Immature natural killer cell (primary cell): Measurements from ENCODE around the gene ITGA11. TPM values are rescaled to one million over a fixed set of nuclear protein-coding genes. Genes with fewer than 3 reads are reported as not detected.

Experiments used
- DNase-seq, 3 donors: peaks; one replicate each; pipeline ENCODE4 v3.0.0; 2022; ENCODE audit warnings: mixed read lengths in 1 of 3
- H3K27ac Mint-ChIP-seq, 6 donors: one replicate each; pipeline ENCODE4 v1.8.0; 2020; ENCODE audit warnings: mixed read lengths in 6 of 6, mild to moderate bottlenecking in 5 of 6, inconsistent platforms in 4 of 6, moderate library complexity in 3 of 6
- H3K27me3 Mint-ChIP-seq, 3 donors: one replicate each; pipeline ENCODE4 v1.8.0; 2020 to 2021; ENCODE audit warnings: low read depth in 3 of 3, mild to moderate bottlenecking in 3 of 3, mixed read lengths in 3 of 3, moderate library complexity in 3 of 3, inconsistent platforms in 1 of 3
- H3K36me3 Mint-ChIP-seq, 3 donors: one replicate each; pipeline ENCODE4 v1.8.0; 2020; ENCODE audit warnings: mixed read lengths in 3 of 3, inconsistent platforms in 2 of 3, mild to moderate bottlenecking in 2 of 3
- H3K4me1 Mint-ChIP-seq, 2 donors: one replicate each; pipeline ENCODE4 v1.8.0; 2020; ENCODE audit warnings: inconsistent platforms in 2 of 2, mild to moderate bottlenecking in 2 of 2, mixed read lengths in 2 of 2, moderate library complexity in 1 of 2
- H3K4me3 Mint-ChIP-seq, 5 donors: one replicate each; pipeline ENCODE4 v1.8.0; 2020; ENCODE audit warnings: mild to moderate bottlenecking in 5 of 5, mixed read lengths in 5 of 5, inconsistent platforms in 3 of 5, moderate library complexity in 3 of 5
- H3K9me3 Mint-ChIP-seq, 6 donors: one replicate each; pipeline ENCODE4 v1.8.0; 2020; ENCODE audit warnings: mild to moderate bottlenecking in 6 of 6, mixed read lengths in 6 of 6, inconsistent platforms in 4 of 6, moderate library complexity in 3 of 6
- polyA plus RNA-seq, 3 donors: library from polyadenylated mRNA; unstranded; fragments of 300-500 nt; fragmentation: Illumina TruSeq; gene quantifications; one replicate each; pipeline ENCODE4 v1.2.3, GENCODE V29; 2021

Gene ITGA11
- polyA plus RNA-seq, 3 donors from 2014 or later = not detected

- H3K4me3 Mint-ChIP-seq = no peak overlapping the region
Observed at GRCh38 chr15:68340726-68341671, 91.0 kb downstream of the ITGA11 start.

GRCh38 chr15:68339481-68339880, 92.5 kb downstream of the ITGA11 start:
- Mint-ChIP-seq H3K9me3 (no peaks in the 10 kb centered on the region), H3K27ac (no peak overlapping the region), H3K36me3 (no peaks in the 10 kb centered on the region), H3K4me3 (no peak overlapping the region), H3K27me3 (peaks cover 0 to 2% (median 2%) of the 10 kb centered on the region in 3 donors), H3K4me1 (no peaks in the 10 kb centered on the region)
- no peak for DNase-seq

More at GRCh38 chr15:68340726-68341671, 91.0 kb downstream of the ITGA11 start:
- H3K36me3 Mint-ChIP-seq = no peaks in the 10 kb centered on the region
- H3K27me3 Mint-ChIP-seq = peaks cover 0 to 2% (median 2%) of the 10 kb centered on the region in 3 donors
- no peaks in the 10 kb centered on the region for H3K9me3 Mint-ChIP-seq
- no peak overlapping the region for H3K27ac Mint-ChIP-seq
- DNase-seq = no peak
- no peaks in the 10 kb centered on the region for H3K4me1 Mint-ChIP-seq

- Mint-ChIP-seq H3K4me1 (no peaks in the 10 kb centered on the region), H3K9me3 (no peaks in the 10 kb centered on the region), H3K27me3 (peaks cover 0 to 9% (median 3%) of the 10 kb centered on the region in 3 donors), H3K27ac (no peak overlapping the region), H3K4me3 (no peak overlapping the region), H3K36me3 (no peaks in the 10 kb centered on the region)
- no peak for DNase-seq
Observed at GRCh38 chr15:68337826-68338225, 94.1 kb downstream of the ITGA11 start.

- Mint-ChIP-seq H3K4me3 (no peak overlapping the region), H3K4me1 (no peaks in the 10 kb centered on the region), H3K36me3 (no peaks in the 10 kb centered on the region), H3K27ac (no peak overlapping the region), H3K27me3 (peaks cover under 1 to 11% (median 3%) of the 10 kb centered on the region in 3 donors), H3K9me3 (no peaks in the 10 kb centered on the region)
- DNase-seq = no peak
Observed at GRCh38 chr15:68336516-68336915, 95.4 kb downstream of the ITGA11 start.

GRCh38 chr15:68335655-68336054, 96.3 kb downstream of the ITGA11 start:
- Mint-ChIP-seq H3K27me3 (peaks cover 3 to 11% (median 4%) of the 10 kb centered on the region in 3 donors), H3K4me3 (no peak overlapping the region)

GRCh38 chr15:68335251-68335650, 96.7 kb downstream of the ITGA11 start:
- peaks cover 3 to 11% (median 4%) of the 10 kb centered on the region in 3 donors for H3K27me3 Mint-ChIP-seq
- no peaks in the 10 kb centered on the region for H3K36me3 Mint-ChIP-seq
- no peak overlapping the region for H3K4me3 Mint-ChIP-seq
- no peaks in the 10 kb centered on the region for H3K9me3 Mint-ChIP-seq
- DNase-seq = no peak
- H3K4me1 Mint-ChIP-seq = no peaks in the 10 kb centered on the region
- no peak overlapping the region for H3K27ac Mint-ChIP-seq

More at GRCh38 chr15:68335655-68336054, 96.3 kb downstream of the ITGA11 start:
- H3K9me3 Mint-ChIP-seq = no peaks in the 10 kb centered on the region
- DNase-seq = no peak
- no peak overlapping the region for H3K27ac Mint-ChIP-seq
- no peaks in the 10 kb centered on the region for H3K4me1 Mint-ChIP-seq
- H3K36me3 Mint-ChIP-seq = no peaks in the 10 kb centered on the region

- DNase-seq = no peak
- H3K27me3 Mint-ChIP-seq = peaks cover 3 to 11% (median 4%) of the 10 kb centered on the region in 3 donors
- H3K9me3 Mint-ChIP-seq = no peaks in the 10 kb centered on the region
- no peaks in the 10 kb centered on the region for H3K4me1 Mint-ChIP-seq
- no peak overlapping the region for H3K4me3 Mint-ChIP-seq
- H3K27ac Mint-ChIP-seq = no peak overlapping the region
- H3K36me3 Mint-ChIP-seq = no peaks in the 10 kb centered on the region
Observed at GRCh38 chr15:68334661-68335124, 97.3 kb downstream of the ITGA11 start.

- Mint-ChIP-seq H3K27me3 (peaks cover 3 to 11% (median 4%) of the 10 kb centered on the region in 3 donors), H3K4me3 (no peak overlapping the region), H3K9me3 (no peaks in the 10 kb centered on the region), H3K36me3 (no peaks in the 10 kb centered on the region), H3K4me1 (no peaks in the 10 kb centered on the region), H3K27ac (no peak overlapping the region)
- no peak for DNase-seq
Observed at GRCh38 chr15:68333775-68334470, 98.0 kb downstream of the ITGA11 start.

- H3K9me3 Mint-ChIP-seq = no peaks in the 10 kb centered on the region
- H3K27ac Mint-ChIP-seq = no peak overlapping the region
- peaks cover 3 to 11% (median 4%) of the 10 kb centered on the region in 3 donors for H3K27me3 Mint-ChIP-seq
- no peaks in the 10 kb centered on the region for H3K4me1 Mint-ChIP-seq
- H3K36me3 Mint-ChIP-seq = no peaks in the 10 kb centered on the region
- H3K4me3 Mint-ChIP-seq = no peak overlapping the region
- DNase-seq = no peak
Observed at GRCh38 chr15:68332266-68332665, 99.7 kb downstream of the ITGA11 start.

GRCh38 chr15:68330901-68331300, 101.1 kb downstream of the ITGA11 start:
- DNase-seq = no peak
- Mint-ChIP-seq H3K4me3 (no peak overlapping the region), H3K36me3 (no peaks in the 10 kb centered on the region), H3K27ac (no peak overlapping the region), H3K4me1 (no peaks in the 10 kb centered on the region), H3K27me3 (peaks cover 4 to 11% (median 6%) of the 10 kb centered on the region in 3 donors), H3K9me3 (no peaks in the 10 kb centered on the region)

- Mint-ChIP-seq H3K36me3 (no peaks in the 10 kb centered on the region), H3K27ac (no peak overlapping the region), H3K9me3 (no peaks in the 10 kb centered on the region), H3K4me1 (no peaks in the 10 kb centered on the region), H3K4me3 (no peak overlapping the region), H3K27me3 (peaks cover 4 to 9% (median 6%) of the 10 kb centered on the region in 3 donors)
- DNase-seq = no peak
Observed at GRCh38 chr15:68330416-68330815, 101.5 kb downstream of the ITGA11 start.

GRCh38 chr15:68328964-68329363, 103.0 kb downstream of the ITGA11 start:
- Mint-ChIP-seq H3K36me3 (no peaks in the 10 kb centered on the region), H3K27ac (no peak overlapping the region), H3K4me3 (no peak overlapping the region)

GRCh38 chr15:68328443-68328842, 103.5 kb downstream of the ITGA11 start:
- Mint-ChIP-seq H3K27ac (no peak overlapping the region), H3K4me3 (no peak overlapping the region), H3K4me1 (no peaks in the 10 kb centered on the region), H3K9me3 (no peaks in the 10 kb centered on the region), H3K27me3 (peaks cover 1 to 6% (median 4%) of the 10 kb centered on the region in 3 donors), H3K36me3 (no peaks in the 10 kb centered on the region)
- no peak for DNase-seq

More at GRCh38 chr15:68328964-68329363, 103.0 kb downstream of the ITGA11 start:
- peaks cover 2 to 6% (median 4%) of the 10 kb centered on the region in 3 donors for H3K27me3 Mint-ChIP-seq
- no peak for DNase-seq
- H3K4me1 Mint-ChIP-seq = no peaks in the 10 kb centered on the region
- H3K9me3 Mint-ChIP-seq = no peaks in the 10 kb centered on the region
